GM18861 (cell line): ENCODE data around the gene VAV2.

Source experiments
- ATAC-seq: cut with Tn5 transposase; IDR thresholded peaks from one replicate; pipeline ENCODE4 v1.9.1; 2021; ENCODE audit not compliant: unreplicated experiment

The VAV2 gene

GRCh38 chr9:133838859-133839507 is 153.1 kb downstream of the VAV2 start:
- no peak for ATAC-seq

GRCh38 chr9:133837627-133838597 is 154.2 kb downstream of the VAV2 start:
- no peak for ATAC-seq

GRCh38 chr9:133836818-133837217 is 155.3 kb downstream of the VAV2 start:
- ATAC-seq = no peak

- no peak for ATAC-seq
Observed at GRCh38 chr9:133836001-133836758, 155.9 kb downstream of the VAV2 start.

- ATAC-seq = no peak
Observed at GRCh38 chr9:133835262-133835901, 156.7 kb downstream of the VAV2 start.

- no peak for ATAC-seq
Observed at GRCh38 chr9:133834080-133834976, 157.8 kb downstream of the VAV2 start.

GRCh38 chr9:133833388-133834025 is 158.6 kb downstream of the VAV2 start:
- no peak for ATAC-seq

- no peak for ATAC-seq
Observed at GRCh38 chr9:133832877-133833276, 159.2 kb downstream of the VAV2 start.

- no peak for ATAC-seq
Observed at GRCh38 chr9:133830711-133831110, 161.4 kb downstream of the VAV2 start.

GRCh38 chr9:133830310-133830709 is 161.8 kb downstream of the VAV2 start:
- ATAC-seq = no peak

GRCh38 chr9:133828338-133828997 is 163.7 kb downstream of the VAV2 start:
- ATAC-seq = no peak

GRCh38 chr9:133826289-133827085 is 165.6 kb downstream of the VAV2 start:
- ATAC-seq = no peak

- ATAC-seq = no peak
Observed at GRCh38 chr9:133825555-133826218, 166.4 kb downstream of the VAV2 start.

GRCh38 chr9:133824802-133825186 is 167.3 kb downstream of the VAV2 start:
- no peak for ATAC-seq

- ATAC-seq = no peak
Observed at GRCh38 chr9:133824106-133824801, 167.9 kb downstream of the VAV2 start.

- ATAC-seq = no peak
Observed at GRCh38 chr9:133823189-133824105, 168.7 kb downstream of the VAV2 start.
